Hepatocyte (in vitro differentiated cells): ENCODE results near the gene RASGRF1. TPM values are rescaled to one million over a fixed set of nuclear protein-coding genes. Genes with fewer than 3 reads are reported as not detected.

Experiments
- DNase-seq: peaks from one replicate; pipeline ENCODE4 v3.0.0-alpha.2; 2016; ENCODE audit warnings: low spot score
- H2AFZ ChIP-seq: fragments of 200-600 bp; sonication (generic); 2 replicates; pipeline ENCODE4 v1.6.0; 2016; ENCODE audit warnings: antibody characterized with exemption, mild to moderate bottlenecking
- H3K27ac ChIP-seq: fragments of 200-600 bp; sonication (generic); 2 replicates; pipeline ENCODE4 v1.5.1; 2016; ENCODE audit warnings: mild to moderate bottlenecking
- H3K27me3 ChIP-seq: fragments of 200-600 bp; sonication (generic); 2 replicates; pipeline ENCODE4 v1.6.1; 2016
- H3K36me3 ChIP-seq: fragments of 200-600 bp; sonication (generic); replicated peaks from 2 replicates; pipeline ENCODE4 v1.5.1; 2016; ENCODE audit warnings: low read depth; ENCODE audit not compliant: insufficient read depth
- H3K4me1 ChIP-seq: fragments of 200-600 bp; sonication (generic); 2 replicates; pipeline ENCODE4 v1.5.1; 2016; ENCODE audit warnings: mild to moderate bottlenecking, moderate library complexity; ENCODE audit not compliant: insufficient read depth
- H3K4me2 ChIP-seq: fragments of 200-600 bp; sonication (generic); 2 replicates; pipeline ENCODE4 v1.6.0; 2016
- H3K4me3 ChIP-seq: fragments of 200-600 bp; sonication (generic); 2 replicates; pipeline ENCODE4 v1.5.1; 2016; ENCODE audit warnings: mild to moderate bottlenecking
- H3K79me2 ChIP-seq: fragments of 200-600 bp; sonication (generic); 2 replicates; pipeline ENCODE4 v1.6.0; 2017; ENCODE audit warnings: mild to moderate bottlenecking
- H3K9me2 ChIP-seq: fragments of 200-600 bp; sonication (generic); replicated peaks from 2 replicates; pipeline ENCODE4 v1.6.0; 2017; ENCODE audit warnings: mild to moderate bottlenecking; ENCODE audit not compliant: insufficient read depth
- H3K9me3 ChIP-seq: fragments of 200-600 bp; sonication (generic); 2 replicates; pipeline ENCODE4 v1.5.1; 2016; ENCODE audit warnings: low read depth, mild to moderate bottlenecking
- H4K20me1 ChIP-seq: fragments of 200-600 bp; sonication (generic); 2 replicates; pipeline ENCODE4 v1.6.0; 2016; ENCODE audit warnings: mild to moderate bottlenecking; ENCODE audit not compliant: insufficient read depth, poor library complexity, severe bottlenecking
- EZH2 ChIP-seq: fragments of 200-600 bp; sonication (generic); IDR thresholded peaks from 2 replicates; pipeline ENCODE4 v1.6.1; 2016; ENCODE audit warnings: antibody characterized with exemption, mild to moderate bottlenecking, borderline replicate concordance
- EZH2phosphoT487 ChIP-seq: fragments of 200-600 bp; sonication (generic); IDR thresholded peaks from one replicate; pipeline ENCODE4 v1.6.1; 2018; ENCODE audit warnings: antibody characterized with exemption, mild to moderate bottlenecking, low read depth, moderate library complexity; ENCODE audit not compliant: unreplicated experiment, severe bottlenecking
- WGBS: methylation state at CpG from one replicate; pipeline ENCODE4 v1.1.6; 2016; ENCODE audit warnings: low lambda C conversion rate; ENCODE audit errors: missing lambda C conversion rate; 5-methylcytosine and 5-hydroxymethylcytosine counted together
- polyA plus RNA-seq: library from polyadenylated mRNA; unstranded; fragments of >200 nt; fragmentation: Nextera tagmentation; extraction: Ambion mirVana; gene quantifications from 2 replicates; pipeline ENCODE4 v1.2.1, GENCODE V29; 2016
- total RNA-seq: library from RNA; depleted of rRNA; stranded (reverse); fragments of >200 nt; gene quantifications from 2 replicates; pipeline ENCODE4 v1.2.3, GENCODE V29; 2014
- TF ChIP-seq, protein P1 (sequence below): fragments of 200-600 bp; sonication (generic); IDR thresholded peaks from 2 replicates; pipeline ENCODE4 v1.5.1; 2016; ENCODE audit warnings: antibody characterized with exemption, mild to moderate bottlenecking; ENCODE audit not compliant: poor library complexity

RASGRF1 gene
- total and polyA plus RNA-seq, 2 experiments from 2014 or later, result 0.52 to 1.5 TPM

DNA sequence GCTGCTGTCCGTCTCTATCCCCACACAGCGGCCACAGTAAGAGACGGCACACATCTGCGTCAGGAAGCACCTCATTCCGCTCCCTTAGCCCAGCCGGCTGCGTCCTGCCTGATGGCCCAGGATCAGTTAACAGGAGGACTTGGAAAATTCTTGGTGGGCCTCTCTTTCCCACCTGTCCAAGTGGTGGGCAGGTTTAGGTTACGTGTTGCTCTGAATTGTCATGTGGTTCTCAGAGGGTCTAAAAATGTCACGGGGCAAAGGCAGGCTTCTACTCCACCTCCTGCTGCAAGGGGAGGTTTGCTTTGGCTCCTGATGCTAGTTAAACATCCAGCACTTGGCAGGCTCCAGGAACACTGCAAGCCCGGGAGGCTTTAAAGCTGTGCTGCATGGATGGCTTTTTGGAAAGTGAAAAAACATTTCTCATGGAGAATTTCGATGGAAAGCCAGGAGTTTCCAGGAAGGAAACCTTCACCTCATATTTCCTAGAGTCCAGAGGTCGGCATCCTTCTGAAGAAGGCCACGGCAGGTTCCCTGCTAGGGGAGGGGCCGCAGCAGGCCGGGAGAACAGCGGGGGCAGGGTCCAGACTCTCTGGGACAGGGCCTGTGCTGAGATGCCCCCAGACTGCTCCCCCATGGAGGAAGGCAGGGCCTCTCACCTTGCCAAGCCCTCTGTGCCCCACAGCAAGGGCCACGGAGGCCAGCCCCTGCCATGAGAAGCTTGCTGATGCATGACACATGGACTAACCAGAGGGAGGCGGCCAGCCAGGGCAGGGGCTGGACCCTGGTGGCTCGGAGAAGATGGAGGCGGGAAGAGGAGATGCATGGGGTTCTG lies 156.5 kb downstream of the RASGRF1 start:
- H2AFZ ChIP-seq, result no peak overlapping the region
- no peaks in the 10 kb centered on the region for H3K27me3 ChIP-seq
- no peaks in the 10 kb centered on the region for H3K9me3 ChIP-seq
- no peaks in the 10 kb centered on the region for H3K36me3 ChIP-seq
- peaks cover 9% of the 10 kb centered on the region for H3K4me1 ChIP-seq
- TF ChIP-seq EZH2 (no peak), EZH2phosphoT487 (no peak)
- TF ChIP-seq, protein P1, sequence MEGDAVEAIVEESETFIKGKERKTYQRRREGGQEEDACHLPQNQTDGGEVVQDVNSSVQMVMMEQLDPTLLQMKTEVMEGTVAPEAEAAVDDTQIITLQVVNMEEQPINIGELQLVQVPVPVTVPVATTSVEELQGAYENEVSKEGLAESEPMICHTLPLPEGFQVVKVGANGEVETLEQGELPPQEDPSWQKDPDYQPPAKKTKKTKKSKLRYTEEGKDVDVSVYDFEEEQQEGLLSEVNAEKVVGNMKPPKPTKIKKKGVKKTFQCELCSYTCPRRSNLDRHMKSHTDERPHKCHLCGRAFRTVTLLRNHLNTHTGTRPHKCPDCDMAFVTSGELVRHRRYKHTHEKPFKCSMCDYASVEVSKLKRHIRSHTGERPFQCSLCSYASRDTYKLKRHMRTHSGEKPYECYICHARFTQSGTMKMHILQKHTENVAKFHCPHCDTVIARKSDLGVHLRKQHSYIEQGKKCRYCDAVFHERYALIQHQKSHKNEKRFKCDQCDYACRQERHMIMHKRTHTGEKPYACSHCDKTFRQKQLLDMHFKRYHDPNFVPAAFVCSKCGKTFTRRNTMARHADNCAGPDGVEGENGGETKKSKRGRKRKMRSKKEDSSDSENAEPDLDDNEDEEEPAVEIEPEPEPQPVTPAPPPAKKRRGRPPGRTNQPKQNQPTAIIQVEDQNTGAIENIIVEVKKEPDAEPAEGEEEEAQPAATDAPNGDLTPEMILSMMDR, result no peak
- no peaks in the 10 kb centered on the region for H4K20me1 ChIP-seq
- no peak overlapping the region for H3K4me3 ChIP-seq
- no peak overlapping the region for H3K4me2 ChIP-seq
- H3K9me2 ChIP-seq, result no peaks in the 10 kb centered on the region
- H3K27ac ChIP-seq, result peak overlapping the region; percentile 51
- DNase-seq, result no peak
- H3K79me2 ChIP-seq, result no peaks in the 10 kb centered on the region
- 74% methylated on average over 20 of the region's 20 CpGs for WGBS

DNA sequence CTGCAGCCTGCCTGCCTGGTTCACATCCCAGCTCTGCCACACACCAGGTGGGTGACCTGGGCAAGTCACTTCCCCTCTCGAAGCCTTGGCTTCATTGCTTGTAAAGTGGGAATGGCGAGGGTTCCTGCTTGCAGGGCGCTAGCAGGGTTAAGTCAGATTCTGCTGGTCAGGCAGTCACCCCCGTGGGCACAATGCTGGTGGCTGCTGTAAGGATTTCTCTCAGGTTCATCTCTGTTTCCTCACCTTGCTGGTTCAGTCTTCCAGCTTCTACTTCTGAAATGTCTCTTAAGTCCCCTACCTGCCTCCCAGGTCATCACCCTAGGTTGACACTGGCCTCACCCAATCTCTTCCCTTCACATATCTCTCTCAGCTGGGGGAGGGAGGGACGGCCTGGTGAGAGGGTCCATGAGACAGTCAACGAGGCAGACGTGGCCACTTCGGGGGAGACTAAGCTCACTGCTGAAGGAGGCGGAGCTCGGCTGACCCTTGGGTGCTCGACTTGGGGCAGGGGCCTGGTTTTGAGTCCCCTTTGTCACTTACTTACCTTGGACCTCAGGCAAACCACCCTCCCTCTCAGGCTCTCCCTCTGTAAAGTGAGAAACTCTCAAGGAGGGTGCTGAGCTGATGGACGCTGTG lies 157.3 kb downstream of the RASGRF1 start:
- H4K20me1 ChIP-seq, result no peaks in the 10 kb centered on the region
- DNase-seq, result no peak
- H3K27me3 ChIP-seq, result no peaks in the 10 kb centered on the region
- no peak overlapping the region for H3K27ac ChIP-seq
- H3K36me3 ChIP-seq, result no peaks in the 10 kb centered on the region
- no peak overlapping the region for H2AFZ ChIP-seq
- H3K4me1 ChIP-seq, result peaks cover 9% of the 10 kb centered on the region
- no peak overlapping the region for H3K4me3 ChIP-seq
- 89% methylated on average over 12 of the region's 12 CpGs for WGBS
- no peaks in the 10 kb centered on the region for H3K9me3 ChIP-seq
- no peak overlapping the region for H3K4me2 ChIP-seq
- TF ChIP-seq EZH2, result no peak
- TF ChIP-seq, protein P1, result no peak
- TF ChIP-seq EZH2phosphoT487, result no peak
- no peaks in the 10 kb centered on the region for H3K9me2 ChIP-seq
- no peaks in the 10 kb centered on the region for H3K79me2 ChIP-seq

DNA sequence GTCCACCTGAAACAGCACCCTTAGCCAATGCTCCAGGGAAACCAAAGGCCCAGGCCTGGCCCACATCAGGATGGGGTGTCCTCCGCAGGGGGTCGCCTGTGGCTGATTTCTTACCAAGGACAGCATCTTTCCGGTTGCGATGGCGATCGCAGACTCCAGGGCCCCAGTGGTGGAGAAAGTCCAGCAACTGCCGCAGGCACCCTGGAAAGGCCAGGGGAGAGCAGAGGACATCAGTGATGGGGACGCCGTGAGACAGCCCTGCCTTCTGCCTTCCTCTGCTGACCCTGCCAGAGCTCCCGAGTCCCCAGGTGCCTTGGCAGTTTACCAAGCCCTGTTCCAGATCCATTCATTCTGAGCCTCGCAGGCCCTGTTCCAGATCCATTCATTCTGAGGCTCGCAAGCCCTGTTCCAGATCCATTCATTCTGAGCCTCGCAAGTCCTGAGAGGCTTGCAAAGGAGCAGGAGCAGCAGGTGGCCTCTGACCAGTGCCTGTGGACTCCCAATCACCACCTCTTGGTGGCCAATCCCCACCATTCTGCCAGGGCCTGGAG lies 158.2 kb downstream of the RASGRF1 start:
- no peaks in the 10 kb centered on the region for H3K9me3 ChIP-seq
- no peaks in the 10 kb centered on the region for H3K27me3 ChIP-seq
- 96% methylated on average over 13 of the region's 13 CpGs for WGBS
- peaks cover 9% of the 10 kb centered on the region for H3K4me1 ChIP-seq
- no peaks in the 10 kb centered on the region for H3K79me2 ChIP-seq
- H2AFZ ChIP-seq, result no peak overlapping the region
- TF ChIP-seq EZH2 (no peak), EZH2phosphoT487 (no peak)
- TF ChIP-seq, protein P1, result no peak
- H3K27ac ChIP-seq, result no peak overlapping the region
- H3K4me2 ChIP-seq, result no peak overlapping the region
- no peak for DNase-seq
- H3K4me3 ChIP-seq, result no peak overlapping the region
- H4K20me1 ChIP-seq, result no peaks in the 10 kb centered on the region
- no peaks in the 10 kb centered on the region for H3K36me3 ChIP-seq
- H3K9me2 ChIP-seq, result no peaks in the 10 kb centered on the region
